Osteoblast (primary cell): ENCODE measurements around the gene MACROD2. TPM values are rescaled to one million over a fixed set of nuclear protein-coding genes. Genes with fewer than 3 reads are reported as not detected.

Experiments used
- DNase-seq: peaks from one replicate; pipeline ENCODE4 v3.0.0; 2011; ENCODE audit warnings: low spot score, mixed read lengths; ENCODE audit not compliant: insufficient read length; ENCODE audit errors: missing footprints
- H2AFZ ChIP-seq: 2 replicates; pipeline ENCODE4 v1.6.0; 2011; ENCODE audit warnings: mild to moderate bottlenecking, low read length
- H3K27ac ChIP-seq: 2 replicates; pipeline ENCODE4 v1.5.1; 2011; ENCODE audit warnings: mild to moderate bottlenecking, low read depth, low read length, moderate library complexity
- H3K27me3 ChIP-seq: 2 replicates; pipeline ENCODE4 v1.6.0; 2012; ENCODE audit warnings: mild to moderate bottlenecking, control low read depth, inconsistent platforms, low read length, moderate library complexity; ENCODE audit not compliant: insufficient read depth
- H3K36me3 ChIP-seq: 2 replicates; pipeline ENCODE4 v1.5.1; 2011; ENCODE audit warnings: mild to moderate bottlenecking, low read length, control low read depth, moderate library complexity; ENCODE audit not compliant: insufficient read depth
- H3K4me1 ChIP-seq: 2 replicates; pipeline ENCODE4 v1.5.1; 2011; ENCODE audit warnings: mild to moderate bottlenecking, low read length, control low read depth, moderate library complexity; ENCODE audit not compliant: insufficient read depth
- H3K4me2 ChIP-seq: 2 replicates; pipeline ENCODE4 v1.6.0; 2011; ENCODE audit warnings: mild to moderate bottlenecking, low read length; ENCODE audit not compliant: insufficient read depth
- H3K4me3 ChIP-seq: fragments of 200-600 bp; sonication (generic); 3 replicates; pipeline ENCODE4 v1.5.1; 2012; ENCODE audit warnings: mild to moderate bottlenecking, low read length, inconsistent platforms; ENCODE audit not compliant: insufficient read depth
- H3K79me2 ChIP-seq: 2 replicates; pipeline ENCODE4 v1.6.0; 2012; ENCODE audit warnings: mild to moderate bottlenecking, low read length, control low read depth, inconsistent platforms; ENCODE audit not compliant: insufficient read depth
- H3K9me3 ChIP-seq: 2 replicates; pipeline ENCODE4 v1.5.1; 2011; ENCODE audit warnings: low read depth, low read length, control low read depth
- H4K20me1 ChIP-seq: 2 replicates; pipeline ENCODE4 v1.6.0; 2012; ENCODE audit warnings: mild to moderate bottlenecking, low read length, control low read depth; ENCODE audit not compliant: insufficient read depth
- total RNA-seq: library from RNA; depleted of rRNA; stranded (reverse); fragments of >200 nt; gene quantifications from 2 replicates; pipeline ENCODE4 v1.2.3, GENCODE V29; 2012
- TF ChIP-seq, protein P1 (sequence below): IDR thresholded peaks from 2 replicates; pipeline ENCODE4 v1.5.1; 2011; ENCODE audit warnings: mild to moderate bottlenecking, low read depth, low read length, moderate library complexity; ENCODE audit errors: extremely low read depth

The MACROD2 gene
- total RNA-seq, 1 donor = 4.0 TPM

DNA sequence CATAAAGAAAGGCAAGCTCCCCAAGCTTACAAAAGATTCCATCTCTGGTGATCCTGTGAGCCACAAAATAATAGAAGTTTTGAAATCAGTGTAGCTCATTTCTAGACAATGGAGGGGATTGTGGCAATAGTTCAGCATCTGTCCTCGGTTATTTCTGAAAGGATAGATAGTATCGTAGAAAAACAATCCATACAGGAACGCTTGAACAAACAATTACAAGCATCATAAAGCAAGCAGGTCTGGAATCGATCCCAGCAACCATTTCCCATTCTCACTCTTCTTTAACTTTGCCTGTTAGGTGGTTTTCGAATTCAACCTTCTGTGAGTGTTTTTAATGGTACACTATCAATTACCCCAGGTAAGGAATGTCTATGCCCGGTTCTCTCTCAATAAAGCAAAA is 1646.8 kb downstream of the MACROD2 start:
- H3K4me2 ChIP-seq = no peak overlapping the region
- H3K4me1 ChIP-seq = no peaks in the 10 kb centered on the region
- TF ChIP-seq, protein P1, sequence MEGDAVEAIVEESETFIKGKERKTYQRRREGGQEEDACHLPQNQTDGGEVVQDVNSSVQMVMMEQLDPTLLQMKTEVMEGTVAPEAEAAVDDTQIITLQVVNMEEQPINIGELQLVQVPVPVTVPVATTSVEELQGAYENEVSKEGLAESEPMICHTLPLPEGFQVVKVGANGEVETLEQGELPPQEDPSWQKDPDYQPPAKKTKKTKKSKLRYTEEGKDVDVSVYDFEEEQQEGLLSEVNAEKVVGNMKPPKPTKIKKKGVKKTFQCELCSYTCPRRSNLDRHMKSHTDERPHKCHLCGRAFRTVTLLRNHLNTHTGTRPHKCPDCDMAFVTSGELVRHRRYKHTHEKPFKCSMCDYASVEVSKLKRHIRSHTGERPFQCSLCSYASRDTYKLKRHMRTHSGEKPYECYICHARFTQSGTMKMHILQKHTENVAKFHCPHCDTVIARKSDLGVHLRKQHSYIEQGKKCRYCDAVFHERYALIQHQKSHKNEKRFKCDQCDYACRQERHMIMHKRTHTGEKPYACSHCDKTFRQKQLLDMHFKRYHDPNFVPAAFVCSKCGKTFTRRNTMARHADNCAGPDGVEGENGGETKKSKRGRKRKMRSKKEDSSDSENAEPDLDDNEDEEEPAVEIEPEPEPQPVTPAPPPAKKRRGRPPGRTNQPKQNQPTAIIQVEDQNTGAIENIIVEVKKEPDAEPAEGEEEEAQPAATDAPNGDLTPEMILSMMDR = no peak
- no peak overlapping the region for H3K4me3 ChIP-seq
- peak overlapping the region; percentile 72 for H2AFZ ChIP-seq
- no peaks in the 10 kb centered on the region for H3K27me3 ChIP-seq
- H3K9me3 ChIP-seq = no peaks in the 10 kb centered on the region
- no peaks in the 10 kb centered on the region for H3K79me2 ChIP-seq
- H4K20me1 ChIP-seq = no peaks in the 10 kb centered on the region
- H3K27ac ChIP-seq = no peak overlapping the region
- no peaks in the 10 kb centered on the region for H3K36me3 ChIP-seq
- DNase-seq = no peak

DNA sequence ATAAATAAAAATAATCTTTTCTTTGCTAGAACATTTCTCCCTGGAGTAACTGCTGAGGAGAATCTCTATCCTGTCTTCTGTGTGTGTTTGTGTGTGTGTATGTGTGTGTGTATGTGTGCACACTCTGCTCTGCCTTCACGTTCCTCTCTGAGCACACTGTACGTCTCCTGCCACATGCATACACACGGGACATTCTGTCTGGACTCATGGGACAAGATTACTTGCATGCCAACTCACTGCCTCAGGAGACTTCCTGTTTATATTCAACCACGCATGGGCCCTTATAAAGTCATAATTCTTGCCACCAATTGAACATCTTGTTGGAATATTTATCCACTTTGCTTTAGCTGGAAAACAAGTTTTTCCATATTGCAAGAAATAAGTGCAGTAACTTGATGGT is 1647.4 kb downstream of the MACROD2 start:
- Histone ChIP-seq H3K9me3 (no peaks in the 10 kb centered on the region), H3K79me2 (no peaks in the 10 kb centered on the region), H3K27me3 (no peaks in the 10 kb centered on the region), H3K27ac (no peak overlapping the region), H3K4me3 (no peak overlapping the region), H4K20me1 (no peaks in the 10 kb centered on the region), H2AFZ (peak overlapping the region; percentile 72), H3K36me3 (no peaks in the 10 kb centered on the region), H3K4me1 (no peaks in the 10 kb centered on the region), H3K4me2 (no peak overlapping the region)
- TF ChIP-seq, protein P1 = no peak
- DNase-seq = no peak

DNA sequence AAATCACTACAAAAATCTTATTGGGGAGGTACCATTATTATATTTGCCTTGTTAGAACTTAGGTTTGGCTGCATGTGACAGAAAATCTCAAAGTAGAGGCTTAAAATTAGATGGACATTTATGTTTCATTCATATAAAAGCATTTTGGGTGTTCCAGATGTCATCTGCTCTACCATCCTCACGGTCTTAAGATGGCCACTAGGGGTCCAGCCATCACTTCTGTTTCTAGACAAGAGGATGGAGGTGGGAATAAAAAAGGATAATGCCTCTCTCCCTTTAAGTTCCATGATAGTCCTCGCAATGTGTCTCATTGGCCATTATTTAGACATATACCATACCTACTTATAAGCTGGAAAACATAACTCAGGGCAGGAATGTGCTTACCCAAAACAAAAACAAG is 1648.4 kb downstream of the MACROD2 start:
- no peaks in the 10 kb centered on the region for H3K79me2 ChIP-seq
- no peaks in the 10 kb centered on the region for H3K36me3 ChIP-seq
- no peaks in the 10 kb centered on the region for H3K4me1 ChIP-seq
- H3K4me3 ChIP-seq = no peak overlapping the region
- H4K20me1 ChIP-seq = no peaks in the 10 kb centered on the region
- H3K4me2 ChIP-seq = no peak overlapping the region
- H3K27me3 ChIP-seq = no peaks in the 10 kb centered on the region
- TF ChIP-seq, protein P1 = peak; percentile 61
- H3K9me3 ChIP-seq = no peaks in the 10 kb centered on the region
- H2AFZ ChIP-seq = no peak overlapping the region
- DNase-seq = no peak
- no peak overlapping the region for H3K27ac ChIP-seq

DNA sequence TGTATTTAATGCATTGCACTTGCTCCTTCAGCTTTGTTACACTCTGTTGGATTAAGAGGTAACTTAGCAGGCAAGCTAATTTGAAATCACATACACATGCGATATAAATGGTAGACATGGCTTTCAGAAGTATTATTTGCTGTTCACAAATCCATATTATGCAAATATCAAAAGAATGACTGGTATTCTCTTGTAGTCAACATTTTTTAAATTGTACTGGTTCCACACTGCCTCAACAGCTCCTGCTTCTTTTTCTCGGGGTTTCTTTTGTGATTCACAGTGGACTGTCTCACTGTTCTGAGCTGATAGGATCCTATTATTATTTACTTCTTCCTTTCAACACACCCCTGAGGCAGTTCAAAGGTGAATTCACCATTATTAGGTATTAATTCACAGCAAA is 1650.5 kb downstream of the MACROD2 start:
- no peaks in the 10 kb centered on the region for H3K27me3 ChIP-seq
- TF ChIP-seq, protein P1 = no peak
- peak overlapping the region; percentile 8 for H2AFZ ChIP-seq
- no peaks in the 10 kb centered on the region for H3K4me1 ChIP-seq
- H3K36me3 ChIP-seq = no peaks in the 10 kb centered on the region
- no peak overlapping the region for H3K4me2 ChIP-seq
- H3K4me3 ChIP-seq = no peak overlapping the region
- no peaks in the 10 kb centered on the region for H4K20me1 ChIP-seq
- no peaks in the 10 kb centered on the region for H3K79me2 ChIP-seq
- DNase-seq = no peak
- no peaks in the 10 kb centered on the region for H3K9me3 ChIP-seq
- H3K27ac ChIP-seq = no peak overlapping the region
